HG03060 (cell line): ENCODE results near the gene EXOC1L.

Source experiments
- ATAC-seq: cut with Tn5 transposase; IDR thresholded peaks from one replicate; pipeline ENCODE4 v1.9.1; 2021; ENCODE audit warnings: low read depth, moderate number of reproducible peaks; ENCODE audit not compliant: unreplicated experiment

The EXOC1L gene

DNA sequence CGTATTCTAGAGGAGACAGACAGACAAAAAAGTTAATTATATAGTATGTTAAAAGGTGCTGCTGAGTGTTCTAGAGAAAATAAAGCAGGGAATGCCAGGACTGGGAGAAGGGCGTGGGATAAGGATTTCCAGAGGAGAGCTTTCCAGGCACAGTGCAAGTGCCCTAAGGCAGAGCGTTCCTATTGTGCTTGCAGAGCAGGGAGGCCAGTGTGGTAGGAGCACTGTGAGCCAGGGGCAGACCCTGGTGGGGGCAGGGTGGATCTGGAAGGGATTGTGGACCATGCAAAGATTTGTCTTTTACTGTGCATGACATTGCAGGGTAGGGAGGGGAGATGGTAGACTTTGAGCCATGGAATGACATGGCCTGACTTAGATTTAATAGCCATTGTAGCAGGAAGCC is 59.6 kb downstream of the EXOC1L start:
- no peak for ATAC-seq

DNA sequence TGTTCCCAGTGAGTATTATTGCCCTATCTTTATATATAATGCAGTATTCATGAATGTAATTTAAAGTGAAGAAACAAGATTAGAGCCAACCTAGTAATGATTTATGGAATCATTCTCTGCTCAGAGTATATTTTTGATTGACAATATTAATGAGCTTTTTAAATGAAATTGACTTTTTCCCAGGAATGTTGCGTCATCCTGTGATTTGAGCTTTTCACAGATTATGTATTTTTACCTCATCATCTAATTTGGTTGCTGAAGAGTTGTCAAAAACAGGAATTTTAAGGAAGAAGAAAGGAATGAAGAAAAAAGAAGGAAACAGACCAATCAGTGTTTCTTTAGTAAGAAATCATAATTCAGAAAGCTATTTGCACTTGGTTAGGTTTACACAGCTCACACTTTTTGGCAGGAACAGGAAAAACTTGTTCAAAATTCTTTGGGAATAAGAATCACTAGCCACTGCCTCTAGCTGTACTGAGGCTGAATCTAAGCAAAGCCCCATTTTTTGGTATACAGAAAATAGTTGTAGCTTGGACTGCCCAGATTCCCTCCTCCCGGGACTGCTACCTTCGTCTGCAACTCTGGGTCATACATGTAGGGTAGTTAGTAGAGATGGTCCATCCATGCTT is 61.2 kb downstream of the EXOC1L start:
- no peak for ATAC-seq

DNA sequence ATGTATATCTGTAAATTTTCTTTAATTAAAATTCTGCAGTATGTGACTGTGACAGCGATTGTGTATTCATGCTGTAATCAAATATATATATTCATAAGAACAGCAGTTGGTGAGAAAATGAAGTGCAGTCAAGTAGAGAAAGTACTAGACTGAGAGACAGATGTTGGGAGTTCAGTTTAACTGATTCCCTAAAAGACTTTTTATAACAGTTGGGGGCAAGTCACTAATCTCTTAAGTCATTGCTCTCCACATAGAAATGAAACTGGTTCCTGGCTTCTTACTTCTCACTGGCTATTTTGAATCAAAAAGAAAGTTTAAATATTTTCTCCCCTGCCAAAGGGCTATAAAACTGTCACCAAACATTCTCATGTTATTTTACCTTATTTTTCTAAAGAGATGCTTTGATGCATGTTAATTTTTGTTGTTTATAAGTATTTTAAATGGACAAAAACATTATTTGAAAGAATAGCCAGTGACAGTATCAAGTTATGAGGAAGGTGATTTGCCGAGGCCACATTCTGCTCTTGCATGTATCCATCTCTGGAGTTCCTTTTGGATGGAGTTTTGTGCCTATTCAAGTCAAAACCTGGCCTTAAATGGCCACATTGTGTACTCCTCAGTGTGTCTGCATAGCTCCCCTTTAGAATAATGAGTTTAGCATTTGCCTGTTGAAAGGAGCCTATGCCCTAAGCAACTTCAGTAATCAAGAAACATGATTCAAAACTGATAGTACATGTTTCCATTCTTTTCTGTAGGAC is 64.7 kb downstream of the EXOC1L start:
- ATAC-seq, result no peak

DNA sequence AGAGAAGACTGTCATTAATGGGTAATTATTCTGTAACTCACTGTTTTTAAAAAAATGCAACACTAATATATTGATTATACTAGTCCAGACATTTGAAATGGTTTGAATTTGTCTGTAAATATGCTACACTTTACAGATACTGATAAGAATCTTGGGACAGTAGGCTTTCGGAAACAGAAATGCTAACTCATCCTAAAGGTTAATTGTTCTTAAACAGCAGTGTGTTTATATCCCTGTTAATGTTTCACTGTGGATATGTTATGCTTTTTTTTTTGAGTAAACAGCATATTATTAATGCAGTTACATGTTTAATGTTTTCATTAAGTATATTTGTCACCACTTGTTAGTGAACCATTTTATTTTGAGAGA is 65.2 kb downstream of the EXOC1L start:
- ATAC-seq, result no peak
